B cell (primary cell): ENCODE measurements around the gene PHLDB1. TPM values are rescaled to one million over a fixed set of nuclear protein-coding genes. Genes with fewer than 3 reads are reported as not detected.
A peak's percentile ranks its signal among the peaks of the same experiment; 100 is the strongest.

Experiments used
- ATAC-seq: fragments of 200-7000 bp; cut with Tn5 transposase; one replicate; pipeline ENCODE4 v1.10.0; 2021; ENCODE audit warnings: low read depth, mild to moderate bottlenecking, moderate number of reproducible peaks, moderate library complexity
- CTCF ChIA-PET: fragments of 350-600 bp; sonication (Branson Sonifier 250); formaldehyde crosslinking; loops from one replicate; lab custom pipeline; 2021; ENCODE audit warnings: antibody characterized with exemption, inconsistent platforms; lab: Charles Lee
- POLR2A ChIA-PET: fragments of 350-600 bp; sonication (Branson Sonifier 250); formaldehyde crosslinking; loops from one replicate; lab custom pipeline; 2021; ENCODE audit warnings: antibody characterized with exemption; lab: Charles Lee
- DNase-seq: peaks from one replicate; pipeline ENCODE4 v3.0.0; 2013
- H2AFZ ChIP-seq: 2 replicates; pipeline ENCODE4 v1.6.1; 2012; ENCODE audit warnings: mild to moderate bottlenecking, low read depth, low read length; ENCODE audit not compliant: insufficient read depth, poor library complexity, severe bottlenecking
- H3K27ac ChIP-seq, 2 donors: 1 replicate in 1 of 2; 2 replicates in 1 of 2; pipeline ENCODE4 v1.5.1; 2012 to 2013; ENCODE audit warnings: low read length in 2 of 2, mild to moderate bottlenecking in 2 of 2, moderate library complexity in 1 of 2
- H3K27me3 ChIP-seq, 4 experiments: fragments of 200-600 bp in 1 of 4; sonication (generic) in 1 of 4; replicated peaks in 1 of 4; 1 replicate in 2 of 4; 2 replicates in 2 of 4; pipeline versions ENCODE4 v1.6.1 to v1.7.0; 2013 to 2016; ENCODE audit warnings: low read length in 3 of 4, mild to moderate bottlenecking in 2 of 4, mixed read lengths in 1 of 4, moderate library complexity in 1 of 4; ENCODE audit not compliant: insufficient read depth in 4 of 4, control insufficient read depth in 3 of 4; ENCODE audit errors: control extremely low read depth in 1 of 4
- H3K36me3 ChIP-seq, 2 experiments: replicated peaks in 1 of 2; 1 replicate in 1 of 2; 2 replicates in 1 of 2; pipeline versions ENCODE4 v1.6.1 to v1.7.1; 2013; ENCODE audit warnings: low read length in 1 of 2; ENCODE audit not compliant: insufficient read depth in 2 of 2, control insufficient read depth in 1 of 2; ENCODE audit errors: control extremely low read depth in 1 of 2, extremely low read depth in 1 of 2
- H3K4me1 ChIP-seq, 2 donors: fragments of 200-600 bp in 1 of 2; sonication (generic) in 1 of 2; 1 replicate in 1 of 2; 2 replicates in 1 of 2; pipeline versions ENCODE4 v1.5.1 to v1.6.1; 2013 to 2017; ENCODE audit warnings: low read length in 2 of 2; ENCODE audit not compliant: control insufficient read depth in 2 of 2, insufficient read depth in 2 of 2
- H3K4me2 ChIP-seq: replicated peaks from 2 replicates; pipeline ENCODE3; 2012; ENCODE audit warnings: mild to moderate bottlenecking, low read depth, low read length; ENCODE audit not compliant: poor library complexity, severe bottlenecking
- H3K4me3 ChIP-seq, 5 experiments: fragments of 200-600 bp in 1 of 5; sonication (generic) in 1 of 5; 1 replicate in 3 of 5; 2 replicates in 2 of 5; pipeline versions ENCODE4 v1.5.1 to v1.7.0; 2011 to 2016; ENCODE audit warnings: low read length in 4 of 5, mild to moderate bottlenecking in 4 of 5, low read depth in 2 of 5, control low read depth in 1 of 5, moderate library complexity in 1 of 5; ENCODE audit not compliant: insufficient read depth in 1 of 5; ENCODE audit errors: control extremely low read depth in 1 of 5, extremely low read depth in 1 of 5
- H3K79me2 ChIP-seq: fragments of 200-600 bp; sonication (generic); one replicate; pipeline ENCODE4 v1.6.0; 2016; ENCODE audit warnings: low read length; ENCODE audit not compliant: control insufficient read depth, insufficient read depth
- H3K9ac ChIP-seq: fragments of 200-600 bp; sonication (generic); 2 replicates; pipeline ENCODE4 v1.6.1; 2017; ENCODE audit warnings: mild to moderate bottlenecking, low read length, moderate library complexity
- H3K9me3 ChIP-seq, 3 donors: one replicate each; pipeline versions ENCODE4 v1.6.1 to v1.7.1; 2013; ENCODE audit warnings: low read length in 2 of 3; ENCODE audit not compliant: control insufficient read depth in 2 of 3, insufficient read depth in 1 of 3; ENCODE audit errors: control extremely low read depth in 1 of 3
- H4K20me1 ChIP-seq: 2 replicates; pipeline ENCODE4 v1.6.0; 2012; ENCODE audit warnings: mild to moderate bottlenecking, low read length; ENCODE audit not compliant: insufficient read depth, control insufficient read depth, poor library complexity, severe bottlenecking
- H3K27ac Mint-ChIP-seq: one replicate; pipeline ENCODE4 v1.8.0; 2021; ENCODE audit warnings: mixed read lengths
- H3K27me3 Mint-ChIP-seq: one replicate; pipeline ENCODE4 v1.8.0; 2021; ENCODE audit warnings: mixed read lengths
- H3K4me1 Mint-ChIP-seq: one replicate; pipeline ENCODE4 v1.8.0; 2021; ENCODE audit warnings: mixed read lengths
- H3K4me3 Mint-ChIP-seq: one replicate; pipeline ENCODE4 v1.8.0; 2021; ENCODE audit warnings: mixed read lengths
- H3K9me3 Mint-ChIP-seq: one replicate; pipeline ENCODE4 v1.8.0; 2022; ENCODE audit warnings: mixed read lengths; ENCODE audit not compliant: insufficient read depth
- CTCF ChIP-seq: fragments of 200-600 bp; IDR thresholded peaks from one replicate; pipeline ENCODE4 v1.8.0; 2022; ENCODE audit warnings: antibody characterized with exemption, mild to moderate bottlenecking
- EZH2 ChIP-seq: IDR thresholded peaks from 2 replicates; pipeline ENCODE4 v1.6.1; 2012; ENCODE audit warnings: borderline replicate concordance, low read depth, mild to moderate bottlenecking, moderate library complexity, low read length; ENCODE audit not compliant: insufficient read depth, poor library complexity, severe bottlenecking
- WGBS: methylation state at CpG from one replicate; pipeline ENCODE4 v1.1.5; 2013; ENCODE audit warnings: missing lambda C conversion rate; ENCODE audit not compliant: insufficient coverage; 5-methylcytosine and 5-hydroxymethylcytosine counted together
- intact Hi-C: fragments of 100-400 bp; cut with micrococcal nuclease; formaldehyde crosslinking; loops from one replicate; pipeline ENCODE4 v1.10.0; 2022
- polyA plus RNA-seq: library from polyadenylated mRNA; depleted of rRNA; stranded (reverse); fragments of >200 nt; gene quantifications from 2 replicates; pipeline ENCODE4 v1.2.3, GENCODE V29; 2012
- total RNA-seq, 2 donors: library from RNA; stranded (reverse); fragments of 120-200 nt in 1 of 2; gene quantifications; 1 replicate in 1 of 2; 2 replicates in 1 of 2; pipeline versions ENCODE4 v1.2.3 to v1.2.4, GENCODE V29; 2013 to 2022

PHLDB1 gene
- total and polyA plus RNA-seq, 2 donors (not counting 1 experiment from before 2014, with no cell fraction given) = 0.46 to 2.4 TPM

GRCh38 chr11:118609380-118610224, 2.2 kb downstream of the PHLDB1 start:
- Histone ChIP-seq H3K4me3 (peak overlapping the region in 4 of 5 experiments; percentile 35 to 60 (median 52)), H3K9me3 (peaks cover 0 to 12% (median 0%) of the 10 kb centered on the region in 3 donors), H3K36me3 (no peaks in the 10 kb centered on the region), H2AFZ (peak overlapping the region; percentile 88), H4K20me1 (no peaks in the 10 kb centered on the region), H3K4me1 (peaks cover 26 to 38% of the 10 kb centered on the region in 2 donors), H3K27ac (no peak overlapping the region), H3K9ac (peak overlapping the region; percentile 72), H3K79me2 (no peaks in the 10 kb centered on the region), H3K27me3 (peaks cover 0 to 56% (median 23%) of the 10 kb centered on the region in 4 experiments), H3K4me2 (peak overlapping the region; percentile 100)
- Mint-ChIP-seq H3K27me3 (peaks cover 28% of the 10 kb centered on the region), H3K4me1 (peaks cover 25% of the 10 kb centered on the region), H3K9me3 (no peaks in the 10 kb centered on the region), H3K27ac (peak overlapping the region; percentile 83), H3K4me3 (peak overlapping the region; percentile 83)
- CTCF ChIA-PET = interaction anchor here (0.6 to 2.4 kb wide), 5 partner anchors 10 to 249 kb away, joined by 3 to 8 read pairs (median 3); no protein-coding TSS in a partner anchor
- peak; percentile 64 for DNase-seq
- peak; percentile 51 for TF ChIP-seq EZH2
- no peak for TF ChIP-seq CTCF
- POLR2A ChIA-PET = interaction anchor here (0.5 to 0.7 kb wide), 4 partner anchors 154 to 492 kb away, joined by 3 to 10 read pairs (median 5); partner anchors contain the start of gene DPAGT1
- intact Hi-C loops = loop anchor here (2.0 kb wide), 2 partner anchors 15 to 465 kb away; no protein-coding TSS in a partner anchor
- ATAC-seq = no peak
- WGBS = 11% methylated on average over 57 of the region's 57 CpGs
